Measurements from ENCODE around the gene PTOV1.

- TF ChIP-seq CTCF (IDR thresholded peaks at IDR 0.05) (no peak), POLR2A (IDR thresholded peaks at IDR 0.05) (no peak), POLR2AphosphoS5 (IDR thresholded peaks at IDR 0.05) (no peak), EP300 (IDR thresholded peaks at IDR 0.05) (no peak)
Measured at GRCh38 chr19:49831592-49831991, 19.4 kb upstream of the PTOV1 start.

Measured in gastroesophageal sphincter (tissue), 3 donors.